Lung (tissue), 12 donors: ENCODE data around the gene MINPP1. TPM values are rescaled to one million over a fixed set of nuclear protein-coding genes. Genes with fewer than 3 reads are reported as not detected.

Experiments used
- ATAC-seq: fragments of 200-7000 bp; cut with Tn5 transposase; one replicate; pipeline ENCODE4 v1.9.1; 2020; ENCODE audit warnings: moderate number of reproducible peaks; ENCODE audit not compliant: insufficient read depth, low FRiP score
- DNase-seq, 3 donors: peaks; one replicate each; pipeline ENCODE4 v3.0.0-alpha.2; 2013 to 2017
- H3K27ac ChIP-seq, 2 donors: one replicate each; pipeline ENCODE4 v1.5.1; 2013; ENCODE audit warnings: mild to moderate bottlenecking in 2 of 2, moderate library complexity in 2 of 2, control low read depth in 1 of 2, inconsistent platforms in 1 of 2, low read depth in 1 of 2, low read length in 1 of 2
- H3K27me3 ChIP-seq, 3 donors: one replicate each; pipeline ENCODE4 v1.5.1; 2013; ENCODE audit warnings: low read length in 2 of 3; ENCODE audit not compliant: control insufficient read depth in 3 of 3, insufficient read depth in 3 of 3
- H3K36me3 ChIP-seq, 4 donors: one replicate each; pipeline ENCODE4 v1.5.1; 2013; ENCODE audit warnings: low read length in 4 of 4, mild to moderate bottlenecking in 1 of 4, moderate library complexity in 1 of 4; ENCODE audit not compliant: control insufficient read depth in 4 of 4, insufficient read depth in 4 of 4
- H3K4me1 ChIP-seq, 5 donors: one replicate each; pipeline ENCODE4 v1.5.1; 2013; ENCODE audit warnings: low read length in 5 of 5, mild to moderate bottlenecking in 2 of 5, moderate library complexity in 1 of 5; ENCODE audit not compliant: control insufficient read depth in 5 of 5, insufficient read depth in 5 of 5
- H3K4me3 ChIP-seq: one replicate; pipeline ENCODE4 v1.5.1; 2013; ENCODE audit warnings: mild to moderate bottlenecking, control low read depth, moderate library complexity
- H3K9ac ChIP-seq, 2 donors: one replicate each; pipeline ENCODE4 v1.5.1; 2013; ENCODE audit warnings: low read length in 2 of 2, control low read depth in 1 of 2; ENCODE audit not compliant: insufficient read depth in 1 of 2
- H3K9me3 ChIP-seq, 4 donors: one replicate each; pipeline ENCODE4 v1.5.1; 2013; ENCODE audit warnings: low read length in 3 of 4, mild to moderate bottlenecking in 1 of 4, moderate library complexity in 1 of 4; ENCODE audit not compliant: control insufficient read depth in 4 of 4, insufficient read depth in 3 of 4
- WGBS, 2 donors: extraction: QIAGEN DNeasy Blood & Tissue Kit; methylation state at CpG; one replicate each; pipeline ENCODE4 v1.1.7; 2013; 5-methylcytosine and 5-hydroxymethylcytosine counted together
- polyA plus RNA-seq, 2 donors: library from polyadenylated mRNA; stranded (reverse); fragments of 200-250 nt; gene quantifications; one replicate each; pipeline ENCODE4 v1.2.1, GENCODE V29; 2013
- total RNA-seq, 2 donors: library from RNA; depleted of rRNA in 1 of 2; stranded (reverse); fragments of >200 nt in 1 of 2; gene quantifications; one replicate each; pipeline ENCODE4 v1.2.1, GENCODE V29; 2014 to 2021
- TF ChIP-seq, protein P1 (sequence below): IDR thresholded peaks from 2 replicates; pipeline ENCODE4 v1.5.1; 2012; ENCODE audit warnings: mild to moderate bottlenecking; ENCODE audit errors: control extremely low read depth, extremely low read depth
- donor health status: control.
- donor health status: control.
- donor health status: Bipolar disorder and iron deficiency.
- donor health status: healthy.
- donor health status: DM: yes; HTN: yes; CAD: no.

The MINPP1 gene
- total and polyA plus RNA-seq, 4 donors: 8.2 to 31.2 (median 12.4) TPM

DNA sequence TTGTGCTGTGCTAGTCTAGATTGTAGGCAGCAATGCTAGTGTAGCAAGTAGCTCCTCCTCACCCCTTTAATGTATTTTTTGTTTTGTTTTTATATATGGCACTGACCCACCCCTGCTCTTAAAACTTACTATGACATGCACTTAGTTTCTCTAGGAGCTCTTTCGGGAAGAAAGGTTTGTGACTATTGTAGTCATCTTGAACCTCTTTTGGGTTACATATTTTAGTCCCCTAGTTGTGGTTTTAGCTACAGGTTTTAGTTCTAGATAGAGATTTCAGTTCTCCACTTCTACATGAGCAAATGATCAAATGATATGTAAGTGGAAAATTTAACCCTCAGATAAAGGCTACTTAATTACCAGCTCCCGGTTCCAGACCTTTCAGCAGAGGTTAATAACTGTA is 14.9 kb downstream of the MINPP1 start:
- WGBS, 2 donors: 88 to 94% methylated on average over 2 of the region's 2 CpGs
- H3K4me3 ChIP-seq: no peak overlapping the region
- H3K27me3 ChIP-seq: no peaks in the 10 kb centered on the region
- no peak overlapping the region for H3K9ac ChIP-seq
- TF ChIP-seq, protein P1, sequence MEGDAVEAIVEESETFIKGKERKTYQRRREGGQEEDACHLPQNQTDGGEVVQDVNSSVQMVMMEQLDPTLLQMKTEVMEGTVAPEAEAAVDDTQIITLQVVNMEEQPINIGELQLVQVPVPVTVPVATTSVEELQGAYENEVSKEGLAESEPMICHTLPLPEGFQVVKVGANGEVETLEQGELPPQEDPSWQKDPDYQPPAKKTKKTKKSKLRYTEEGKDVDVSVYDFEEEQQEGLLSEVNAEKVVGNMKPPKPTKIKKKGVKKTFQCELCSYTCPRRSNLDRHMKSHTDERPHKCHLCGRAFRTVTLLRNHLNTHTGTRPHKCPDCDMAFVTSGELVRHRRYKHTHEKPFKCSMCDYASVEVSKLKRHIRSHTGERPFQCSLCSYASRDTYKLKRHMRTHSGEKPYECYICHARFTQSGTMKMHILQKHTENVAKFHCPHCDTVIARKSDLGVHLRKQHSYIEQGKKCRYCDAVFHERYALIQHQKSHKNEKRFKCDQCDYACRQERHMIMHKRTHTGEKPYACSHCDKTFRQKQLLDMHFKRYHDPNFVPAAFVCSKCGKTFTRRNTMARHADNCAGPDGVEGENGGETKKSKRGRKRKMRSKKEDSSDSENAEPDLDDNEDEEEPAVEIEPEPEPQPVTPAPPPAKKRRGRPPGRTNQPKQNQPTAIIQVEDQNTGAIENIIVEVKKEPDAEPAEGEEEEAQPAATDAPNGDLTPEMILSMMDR: no peak
- DNase-seq (no peak), ATAC-seq (no peak)
- no peak overlapping the region for H3K27ac ChIP-seq
- no peaks in the 10 kb centered on the region for H3K9me3 ChIP-seq
- peaks cover 0 to 6% (median 2%) of the 10 kb centered on the region in 5 donors for H3K4me1 ChIP-seq
- H3K36me3 ChIP-seq: peaks cover 9 to 31% (median 20%) of the 10 kb centered on the region in 4 donors

DNA sequence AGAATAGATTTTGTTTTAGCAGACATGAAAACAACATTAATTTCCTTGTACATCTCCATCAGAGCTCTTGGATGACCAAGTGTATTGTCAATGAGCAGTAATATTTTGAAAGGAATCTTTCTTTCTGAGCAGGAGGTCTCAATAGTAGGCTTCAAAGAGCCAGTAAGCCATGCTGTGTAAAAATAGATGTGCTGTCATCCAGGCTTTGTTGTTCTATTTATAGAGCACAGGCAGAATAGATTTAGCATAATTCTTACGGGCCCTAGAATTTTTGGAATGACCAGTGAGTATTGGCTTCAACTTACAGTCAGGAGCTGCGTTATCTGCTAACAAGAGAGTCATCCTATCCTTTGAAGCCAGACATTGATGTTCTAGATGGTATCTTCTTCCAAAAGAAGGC is 19.0 kb downstream of the MINPP1 start:
- Histone ChIP-seq H3K4me3 (no peak overlapping the region), H3K27me3 (no peaks in the 10 kb centered on the region), H3K9ac (no peak overlapping the region), H3K36me3 (peaks cover 2 to 27% (median 14%) of the 10 kb centered on the region in 4 donors), H3K27ac (peak overlapping the region in 1 of 2 donors; percentile 60), H3K4me1 (peaks cover 0 to 6% (median 0%) of the 10 kb centered on the region in 5 donors), H3K9me3 (no peaks in the 10 kb centered on the region)
- DNase-seq (no peak), ATAC-seq (no peak)
- TF ChIP-seq, protein P1: no peak
- 61 to 75% methylated on average over 2 of the region's 2 CpGs for WGBS, 2 donors

DNA sequence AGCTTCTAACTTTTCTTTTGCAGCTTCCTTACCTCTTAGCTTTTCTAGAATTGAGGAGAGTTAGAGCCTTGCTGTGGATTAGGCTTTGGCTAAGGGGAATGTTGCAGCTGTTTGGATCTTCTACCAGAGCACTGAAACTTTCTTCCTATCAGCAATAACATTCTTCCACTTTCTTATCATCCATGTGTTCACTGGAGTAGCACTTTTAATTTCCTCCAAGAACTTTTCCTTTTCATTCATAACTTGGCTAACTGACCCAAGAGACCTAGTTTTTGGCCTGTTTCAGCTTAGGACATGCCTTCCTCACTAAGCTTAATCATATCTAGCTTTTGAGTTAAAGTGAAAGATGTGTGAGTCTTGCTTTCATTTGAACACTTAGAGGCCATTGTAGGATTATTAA is 19.6 kb downstream of the MINPP1 start:
- ATAC-seq (no peak), DNase-seq (peak in 1 of 3 donors; percentile 14)
- peak overlapping the region in 1 of 2 donors; percentile 60 for H3K27ac ChIP-seq
- H3K4me1 ChIP-seq: peaks cover 0 to 6% (median 0%) of the 10 kb centered on the region in 5 donors
- H3K9me3 ChIP-seq: no peaks in the 10 kb centered on the region
- H3K27me3 ChIP-seq: no peaks in the 10 kb centered on the region
- no peak overlapping the region for H3K9ac ChIP-seq
- H3K4me3 ChIP-seq: no peak overlapping the region
- TF ChIP-seq, protein P1: no peak
- H3K36me3 ChIP-seq: peaks cover 2 to 24% (median 12%) of the 10 kb centered on the region in 4 donors
